ENCODE results near the gene PMM1. TPM values are rescaled to one million over a fixed set of nuclear protein-coding genes. Genes with fewer than 3 reads are reported as not detected.
"Not testable (repeated sequence)": the region's sequence is repeated elsewhere in the genome, so short reads cannot be mapped to it uniquely, and the experiment has no call there.

The PMM1 gene
- total RNA-seq, 1 experiment from 2014 or later: 19.8 TPM

DNA sequence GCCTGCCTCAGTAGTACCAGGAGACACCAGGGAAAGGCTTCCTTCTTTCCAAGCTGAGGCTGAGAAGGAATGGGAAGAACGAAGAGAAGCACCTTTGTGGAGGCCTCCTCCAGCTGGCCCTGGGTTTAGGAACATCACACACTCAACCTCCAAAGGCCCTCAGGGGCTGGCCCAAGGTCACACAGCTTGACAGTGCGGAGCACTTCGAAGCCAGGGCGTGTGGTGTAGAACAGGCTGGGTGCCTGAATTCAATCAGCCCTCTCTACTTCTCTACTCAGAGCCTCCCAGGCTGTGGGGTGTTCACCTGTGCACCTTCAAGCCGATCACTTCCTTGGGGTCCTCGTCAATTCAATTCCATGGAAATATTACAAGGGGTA is 29.6 kb downstream of the PMM1 start:
- H3K27ac ChIP-seq (ENCODE audit: insufficient read length, low read depth, low read length): no peak overlapping the region
- H3K9ac ChIP-seq (ENCODE audit: extremely low read depth, insufficient read length, low read length): no peak overlapping the region

GRCh38 chr22:41558241-41558630 is 31.4 kb downstream of the PMM1 start:
- H4K91ac ChIP-seq (ENCODE audit: insufficient read length, low read depth, low read length); H3K9me3 ChIP-seq (ENCODE audit: control insufficient read depth, low read depth, low read length); H2BK12ac ChIP-seq (ENCODE audit: insufficient read length, low read depth, low read length); H4K5ac ChIP-seq (ENCODE audit: insufficient read length, low read depth, low read length); H3K4me2 ChIP-seq (ENCODE audit: insufficient read depth, insufficient read length, low read length); H2BK20ac ChIP-seq (ENCODE audit: low read depth, low read length, poor library complexity, severe bottlenecking); H2AK5ac ChIP-seq (ENCODE audit: insufficient read length, low read length); H3K4me3 Mint-ChIP-seq; H3K23me2 ChIP-seq (ENCODE audit: insufficient read length, low read depth, low read length, poor library complexity, severe bottlenecking); H3K27ac ChIP-seq (ENCODE audit: insufficient read length, low read depth, low read length); H3K79me1 ChIP-seq (ENCODE audit: insufficient read depth, low read depth, low read length, poor library complexity, severe bottlenecking); H3K9me3 Mint-ChIP-seq; H4K8ac ChIP-seq (replicated peaks; ENCODE audit: insufficient read length, low read depth, low read length); H3K14ac ChIP-seq (ENCODE audit: insufficient read depth, low read length); H3K4me1 ChIP-seq (ENCODE audit: insufficient read depth, low read length); H3K27me3 ChIP-seq (ENCODE audit: insufficient read depth, low read length); H3T11ph ChIP-seq (ENCODE audit: low read length); H2BK5ac ChIP-seq (ENCODE audit: insufficient read length, low read length); H3K36me3 Mint-ChIP-seq (ENCODE audit: insufficient read depth in 1 of 3, low read depth in 3 of 3); H2BK15ac ChIP-seq (ENCODE audit: low read depth, low read length); H4K20me1 ChIP-seq (ENCODE audit: control insufficient read depth, insufficient read depth, insufficient read length); H3K18ac ChIP-seq (ENCODE audit: insufficient read length, low read depth, low read length); H2BK120ac ChIP-seq (ENCODE audit: low read depth, low read length, poor library complexity, severe bottlenecking); H2AFZ ChIP-seq (ENCODE audit: low read length); H3K27me3 Mint-ChIP-seq (ENCODE audit: low read depth); DNase-seq; H3K27ac Mint-ChIP-seq; H3K9ac ChIP-seq (ENCODE audit: extremely low read depth, insufficient read length, low read length); H3K56ac ChIP-seq (ENCODE audit: insufficient read length, low read depth, low read length); H3K23ac ChIP-seq (ENCODE audit: insufficient read length, low read depth, low read length); H3K79me2 ChIP-seq (ENCODE audit: insufficient read depth, low read length); H3K4ac ChIP-seq (ENCODE audit: low read depth, low read length): not testable (repeated sequence)
- no CpG with 5 or more reads among the region's 13 CpGs for WGBS (ENCODE audit: extremely low coverage, insufficient read length, low lambda C conversion rate)
- peaks cover 45 to 54% of the 10 kb centered on the region in 2 experiments for H3K4me1 Mint-ChIP-seq

More for the DNA sequence above, 29.6 kb downstream of the PMM1 start:
- Histone ChIP-seq H2BK20ac (ENCODE audit: low read depth, low read length, poor library complexity, severe bottlenecking) (no peak overlapping the region), H3K79me2 (ENCODE audit: insufficient read depth, low read length) (no peaks in the 10 kb centered on the region), H3K27me3 (ENCODE audit: insufficient read depth, low read length) (no peaks in the 10 kb centered on the region), H4K20me1 (ENCODE audit: control insufficient read depth, insufficient read depth, insufficient read length) (no peaks in the 10 kb centered on the region), H2AK5ac (ENCODE audit: insufficient read length, low read length) (no peak overlapping the region), H3K4me2 (ENCODE audit: insufficient read depth, insufficient read length, low read length) (no peak overlapping the region), H2BK120ac (ENCODE audit: low read depth, low read length, poor library complexity, severe bottlenecking) (no peak overlapping the region), H2BK12ac (ENCODE audit: insufficient read length, low read depth, low read length) (no peak overlapping the region), H3K4me1 (ENCODE audit: insufficient read depth, low read length) (peaks cover 3% of the 10 kb centered on the region; the same call in 1 of the 2 replicates), H2BK15ac (ENCODE audit: low read depth, low read length) (no peak overlapping the region), H4K5ac (ENCODE audit: insufficient read length, low read depth, low read length) (no peak overlapping the region), H2AFZ (ENCODE audit: low read length) (no peak overlapping the region), H2BK5ac (ENCODE audit: insufficient read length, low read length) (no peak overlapping the region), H3K4ac (ENCODE audit: low read depth, low read length) (no peak overlapping the region), H3T11ph (ENCODE audit: low read length) (no peak overlapping the region), H4K8ac (replicated peaks; ENCODE audit: insufficient read length, low read depth, low read length) (no peak overlapping the region), H3K18ac (ENCODE audit: insufficient read length, low read depth, low read length) (no peak overlapping the region), H3K79me1 (ENCODE audit: insufficient read depth, low read depth, low read length, poor library complexity, severe bottlenecking) (no peaks in the 10 kb centered on the region), H4K91ac (ENCODE audit: insufficient read length, low read depth, low read length) (no peak overlapping the region), H3K23me2 (ENCODE audit: insufficient read length, low read depth, low read length, poor library complexity, severe bottlenecking) (no peaks in the 10 kb centered on the region), H3K14ac (ENCODE audit: insufficient read depth, low read length) (no peak overlapping the region), H3K56ac (ENCODE audit: insufficient read length, low read depth, low read length) (no peak overlapping the region), H3K23ac (ENCODE audit: insufficient read length, low read depth, low read length) (no peak overlapping the region), H3K9me3 (ENCODE audit: control insufficient read depth, low read depth, low read length) (no peaks in the 10 kb centered on the region)
- no CpG with 5 or more reads among the region's 6 CpGs for WGBS (ENCODE audit: extremely low coverage, insufficient read length, low lambda C conversion rate)
- Mint-ChIP-seq H3K4me1 (peaks cover 46 to 50% of the 10 kb centered on the region in 2 experiments), H3K9me3 (no peaks in the 10 kb centered on the region), H3K27ac (no peak overlapping the region), H3K27me3 (ENCODE audit: low read depth) (peaks cover 7% of the 10 kb centered on the region; the same call in 1 of the 2 replicates), H3K36me3 (ENCODE audit: insufficient read depth in 1 of 3, low read depth in 3 of 3) (no peaks in the 10 kb centered on the region), H3K4me3 (no peak overlapping the region)
- DNase-seq: no peak
- TF ChIP-seq, protein P1, sequence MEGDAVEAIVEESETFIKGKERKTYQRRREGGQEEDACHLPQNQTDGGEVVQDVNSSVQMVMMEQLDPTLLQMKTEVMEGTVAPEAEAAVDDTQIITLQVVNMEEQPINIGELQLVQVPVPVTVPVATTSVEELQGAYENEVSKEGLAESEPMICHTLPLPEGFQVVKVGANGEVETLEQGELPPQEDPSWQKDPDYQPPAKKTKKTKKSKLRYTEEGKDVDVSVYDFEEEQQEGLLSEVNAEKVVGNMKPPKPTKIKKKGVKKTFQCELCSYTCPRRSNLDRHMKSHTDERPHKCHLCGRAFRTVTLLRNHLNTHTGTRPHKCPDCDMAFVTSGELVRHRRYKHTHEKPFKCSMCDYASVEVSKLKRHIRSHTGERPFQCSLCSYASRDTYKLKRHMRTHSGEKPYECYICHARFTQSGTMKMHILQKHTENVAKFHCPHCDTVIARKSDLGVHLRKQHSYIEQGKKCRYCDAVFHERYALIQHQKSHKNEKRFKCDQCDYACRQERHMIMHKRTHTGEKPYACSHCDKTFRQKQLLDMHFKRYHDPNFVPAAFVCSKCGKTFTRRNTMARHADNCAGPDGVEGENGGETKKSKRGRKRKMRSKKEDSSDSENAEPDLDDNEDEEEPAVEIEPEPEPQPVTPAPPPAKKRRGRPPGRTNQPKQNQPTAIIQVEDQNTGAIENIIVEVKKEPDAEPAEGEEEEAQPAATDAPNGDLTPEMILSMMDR (conservative IDR thresholded peaks at IDR 0.05): no peak
